ENCODE results near the gene FMN2. TPM values are rescaled to one million over a fixed set of nuclear protein-coding genes. Genes with fewer than 3 reads are reported as not detected.
A peak's percentile ranks its signal among the peaks of the same experiment; 100 is the strongest.

Gene FMN2
- total RNA-seq, 1 experiment from 2014 or later = 5.3 TPM

- Mint-ChIP-seq H3K27me3 (ENCODE audit: insufficient read depth, unreplicated experiment) (no peaks in the 10 kb centered on the region), H3K9me3 (ENCODE audit: unreplicated experiment) (peaks cover 19% of the 10 kb centered on the region), H3K4me1 (ENCODE audit: insufficient read depth, unreplicated experiment) (peaks cover 28% of the 10 kb centered on the region), H3K27ac (ENCODE audit: low read depth, unreplicated experiment) (no peak overlapping the region), H3K4me3 (ENCODE audit: unreplicated experiment) (no peak overlapping the region), H3K36me3 (ENCODE audit: insufficient read depth, unreplicated experiment) (no peaks in the 10 kb centered on the region)
- CTCF ChIA-PET = interaction anchor here (1.2 to 1.5 kb wide), 2 partner anchors 18 to 21 kb away, joined by 3 read pairs; no protein-coding TSS in a partner anchor
- intact Hi-C loops (cut with micrococcal nuclease) = no loop called here
- DNase-seq (ENCODE audit: unreplicated experiment) = no peak
- BruUV-seq (replicated peaks) = no TSS peak
- POLR2A ChIA-PET = no interaction called here
- TF ChIP-seq CTCF (IDR thresholded peaks at IDR 0.05; ENCODE audit: unreplicated experiment) = no peak
Observed at GRCh38 chr1:240245629-240246020, 153.9 kb downstream of the FMN2 start.

GRCh38 chr1:240247899-240248298 is 156.2 kb downstream of the FMN2 start:
- POLR2A ChIA-PET = no interaction called here
- Mint-ChIP-seq H3K27ac (ENCODE audit: low read depth, unreplicated experiment) (no peak overlapping the region), H3K4me3 (ENCODE audit: unreplicated experiment) (no peak overlapping the region), H3K36me3 (ENCODE audit: insufficient read depth, unreplicated experiment) (no peaks in the 10 kb centered on the region), H3K27me3 (ENCODE audit: insufficient read depth, unreplicated experiment) (no peaks in the 10 kb centered on the region), H3K4me1 (ENCODE audit: insufficient read depth, unreplicated experiment) (peaks cover 18% of the 10 kb centered on the region), H3K9me3 (ENCODE audit: unreplicated experiment) (peaks cover 34% of the 10 kb centered on the region)
- CTCF ChIA-PET = no interaction called here
- TF ChIP-seq CTCF (IDR thresholded peaks at IDR 0.05; ENCODE audit: unreplicated experiment) = no peak
- no TSS peak for BruUV-seq (replicated peaks)
- intact Hi-C loops (cut with micrococcal nuclease) = no loop called here
- DNase-seq (ENCODE audit: unreplicated experiment) = no peak

GRCh38 chr1:240254006-240254405 is 162.3 kb downstream of the FMN2 start:
- intact Hi-C loops (cut with micrococcal nuclease) = no loop called here
- TF ChIP-seq CTCF (IDR thresholded peaks at IDR 0.05; ENCODE audit: unreplicated experiment) = no peak
- DNase-seq (ENCODE audit: unreplicated experiment) = no peak
- ChIA-PET CTCF (interaction anchor here (0.7 kb wide), 1 partner anchor 71 kb away, joined by 4 read pairs; no protein-coding TSS in a partner anchor), POLR2A (no interaction called here)
- H3K27ac Mint-ChIP-seq (ENCODE audit: low read depth, unreplicated experiment) = no peak overlapping the region
- peaks cover 31% of the 10 kb centered on the region for H3K9me3 Mint-ChIP-seq (ENCODE audit: unreplicated experiment)
- no peaks in the 10 kb centered on the region for H3K27me3 Mint-ChIP-seq (ENCODE audit: insufficient read depth, unreplicated experiment)
- BruUV-seq (replicated peaks) = no TSS peak
- no peak overlapping the region for H3K4me3 Mint-ChIP-seq (ENCODE audit: unreplicated experiment)
- H3K36me3 Mint-ChIP-seq (ENCODE audit: insufficient read depth, unreplicated experiment) = no peaks in the 10 kb centered on the region
- H3K4me1 Mint-ChIP-seq (ENCODE audit: insufficient read depth, unreplicated experiment) = no peaks in the 10 kb centered on the region

GRCh38 chr1:240254778-240255291 is 163.2 kb downstream of the FMN2 start:
- H3K27ac Mint-ChIP-seq (ENCODE audit: low read depth, unreplicated experiment) = no peak overlapping the region
- ChIA-PET POLR2A (no interaction called here), CTCF (interaction anchor here (1.2 kb wide), 1 partner anchor 346 kb away, joined by 3 read pairs; no protein-coding TSS in a partner anchor)
- no peaks in the 10 kb centered on the region for H3K27me3 Mint-ChIP-seq (ENCODE audit: insufficient read depth, unreplicated experiment)
- peaks cover 23% of the 10 kb centered on the region for H3K9me3 Mint-ChIP-seq (ENCODE audit: unreplicated experiment)
- no peak overlapping the region for H3K4me3 Mint-ChIP-seq (ENCODE audit: unreplicated experiment)
- DNase-seq (ENCODE audit: unreplicated experiment) = peak; percentile 21
- H3K4me1 Mint-ChIP-seq (ENCODE audit: insufficient read depth, unreplicated experiment) = no peaks in the 10 kb centered on the region
- no peak for TF ChIP-seq CTCF (IDR thresholded peaks at IDR 0.05; ENCODE audit: unreplicated experiment)
- intact Hi-C loops (cut with micrococcal nuclease) = no loop called here
- BruUV-seq (replicated peaks) = no TSS peak
- no peaks in the 10 kb centered on the region for H3K36me3 Mint-ChIP-seq (ENCODE audit: insufficient read depth, unreplicated experiment)
